GM21737 (cell line): Measurements from ENCODE around the gene LGALS8.
"Not testable (repeated sequence)": the region's sequence is repeated elsewhere in the genome, so short reads cannot be mapped to it uniquely, and the experiment has no call there.

Experiments
- ATAC-seq: cut with Tn5 transposase; IDR thresholded peaks from one replicate; pipeline ENCODE4 v1.9.1; 2021; ENCODE audit warnings: mild to moderate bottlenecking, moderate library complexity; ENCODE audit not compliant: unreplicated experiment

Gene LGALS8

DNA sequence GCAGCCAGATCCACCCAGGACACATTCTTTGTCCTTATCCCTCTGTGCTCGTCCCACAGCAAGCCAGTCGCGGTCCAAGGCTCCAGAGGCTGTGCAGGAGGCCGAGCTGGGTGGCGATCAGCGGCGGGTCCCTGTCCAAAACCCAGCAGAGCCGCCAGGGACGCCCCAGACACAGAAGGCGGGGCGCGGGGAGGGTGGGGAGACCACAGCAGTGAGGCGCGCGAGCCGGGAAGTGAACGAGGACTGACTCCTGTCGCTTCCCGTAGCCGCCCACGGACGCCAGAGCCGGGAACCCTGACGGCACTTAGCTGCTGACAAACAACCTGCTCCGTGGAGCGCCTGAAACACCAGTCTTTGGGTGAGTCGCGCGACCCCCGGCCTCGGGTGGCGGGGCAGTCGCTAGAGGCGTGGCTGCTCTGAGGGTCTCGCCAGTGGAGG, at the start of gene LGALS8:
Gene LGALS8 (plus strand): TSS at position 279 of the 438 bp plus-strand sequence. CDS start 2,089 bp downstream, outside the sequence.
- peak; percentile 69 for ATAC-seq

DNA sequence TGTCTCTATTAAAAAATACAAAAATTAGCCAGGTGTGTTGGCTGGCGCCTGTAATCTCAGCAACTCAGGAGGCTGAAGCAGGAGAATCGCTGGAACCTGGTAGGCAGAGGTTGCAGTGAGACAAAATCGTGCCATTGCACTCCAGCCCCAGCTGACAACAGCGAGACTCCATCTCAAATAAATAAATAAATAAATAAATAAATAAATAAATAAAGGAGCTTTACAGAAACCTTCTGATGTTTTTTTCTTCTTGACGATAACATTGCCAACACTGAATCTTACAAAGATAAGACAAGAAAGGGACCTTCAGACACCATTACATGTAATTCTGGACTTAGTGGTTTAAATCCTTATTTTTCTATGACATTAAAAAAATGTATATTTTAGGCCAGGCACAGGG, 47.8 kb upstream of the LGALS8 start:
- no peak for ATAC-seq

GRCh38 chr1:236480758-236481436, 42.9 kb upstream of the LGALS8 start:
- ATAC-seq, result no peak

DNA sequence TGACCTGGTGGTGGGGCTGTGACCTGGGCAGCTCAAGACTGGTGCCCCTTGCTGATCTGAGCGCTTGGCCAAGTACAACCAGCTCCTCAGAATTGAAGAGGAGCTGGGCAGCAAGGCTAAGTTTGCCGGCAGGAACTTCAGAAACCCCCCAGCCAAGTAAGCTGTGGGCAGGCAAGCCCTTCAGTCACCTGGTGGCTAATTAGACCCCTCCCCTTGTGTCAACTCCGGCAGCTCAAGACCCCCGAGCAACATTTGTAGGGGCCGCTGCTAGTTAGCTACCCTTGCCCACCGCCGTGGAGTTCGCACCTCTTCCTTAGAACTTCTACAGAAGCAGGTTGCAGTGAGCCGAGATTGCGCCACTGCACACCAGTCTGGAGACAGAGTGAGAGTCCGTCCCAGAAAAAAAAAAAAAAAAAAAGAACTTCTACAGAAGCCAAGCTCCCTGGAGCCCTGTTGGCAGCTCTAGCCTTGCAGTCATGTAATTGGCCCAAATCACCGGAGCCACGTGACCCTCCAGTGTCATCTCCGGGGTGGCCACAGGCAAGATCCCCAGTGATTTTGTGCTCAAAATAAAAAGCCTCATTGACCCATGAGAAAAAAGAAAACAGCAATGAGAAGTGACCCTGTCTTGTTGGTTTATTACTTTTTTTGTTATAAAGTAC, 39.3 kb upstream of the LGALS8 start:
- no peak for ATAC-seq

DNA sequence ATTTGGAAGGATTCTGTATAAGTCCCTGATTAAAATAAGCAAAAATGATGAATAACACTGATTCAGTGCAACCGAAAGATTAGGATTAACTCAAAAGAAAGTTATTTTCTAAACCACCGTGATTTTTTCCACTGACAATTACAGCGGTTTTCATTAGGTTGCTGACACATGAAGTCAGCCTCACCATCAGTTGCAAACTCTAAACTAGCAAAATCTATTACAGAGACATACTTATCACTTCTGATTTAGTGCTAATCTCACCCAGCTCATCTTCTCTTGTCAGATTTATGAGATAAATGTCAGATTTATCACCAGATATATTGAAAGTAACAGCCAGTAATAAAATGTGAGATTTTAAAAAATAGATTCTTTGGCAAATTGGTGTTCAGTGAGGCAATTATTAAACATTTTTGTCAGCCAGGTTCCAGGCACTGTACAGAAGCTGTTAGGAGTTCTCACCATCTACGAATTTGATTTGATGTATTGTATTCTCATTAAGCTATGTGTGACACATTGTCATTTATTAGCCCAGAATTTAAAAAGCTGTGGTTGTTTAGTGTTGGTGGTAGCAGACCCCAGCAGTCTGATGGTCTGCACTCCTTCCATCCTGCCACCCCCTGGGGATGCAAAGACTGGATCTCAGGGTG, 37.3 kb upstream of the LGALS8 start:
- no peak for ATAC-seq

DNA sequence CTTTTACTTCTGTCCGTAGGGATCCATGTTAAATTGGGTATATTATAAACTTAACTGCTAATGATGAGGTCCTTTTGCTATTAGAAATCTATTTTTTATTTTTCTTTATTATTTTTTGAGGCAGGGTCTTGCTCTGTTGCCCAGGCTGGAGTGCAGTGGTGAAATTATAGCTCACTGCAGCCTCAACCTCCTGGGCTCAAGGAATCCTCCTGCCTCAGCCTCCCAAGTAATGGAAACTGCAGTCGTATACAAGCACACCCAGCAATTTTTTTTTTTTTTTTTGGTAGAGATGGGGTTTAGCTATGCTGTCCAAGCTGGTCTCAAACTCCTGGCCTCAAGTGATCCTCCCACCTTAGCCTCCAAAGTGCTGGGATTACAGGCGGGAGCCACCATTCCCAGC, 34.6 kb upstream of the LGALS8 start:
- ATAC-seq, result not testable (repeated sequence)

DNA sequence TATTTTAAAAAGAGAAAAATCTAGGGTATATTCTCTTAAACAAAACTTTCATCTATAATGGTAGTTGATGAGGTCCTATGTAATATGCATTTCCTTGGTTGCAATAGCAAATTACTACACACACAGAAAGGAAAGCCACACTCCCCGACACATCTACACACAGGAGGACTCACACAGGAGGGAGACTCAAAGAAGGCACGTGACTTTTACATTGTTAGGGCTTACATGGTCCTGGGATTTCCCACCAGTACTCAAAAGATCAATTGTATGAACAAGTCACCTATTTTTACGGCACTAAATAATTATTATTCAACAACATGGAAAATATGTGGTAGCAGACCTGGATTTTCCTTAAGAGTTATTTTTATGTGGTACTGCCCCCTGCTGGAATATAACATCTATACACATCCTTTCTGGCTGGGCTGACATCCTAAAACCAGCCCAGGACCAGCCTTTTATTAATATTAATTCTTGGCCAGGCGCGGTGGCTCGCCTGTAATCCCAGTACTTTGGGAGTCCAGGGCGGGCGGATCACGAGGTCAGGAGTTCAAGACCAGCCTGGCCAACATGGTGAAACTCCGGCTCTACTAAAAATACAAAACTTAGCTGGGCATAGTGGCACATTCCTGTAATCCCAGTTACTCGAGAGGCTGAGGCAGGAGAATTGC, 33.9 kb upstream of the LGALS8 start:
- no peak for ATAC-seq

DNA sequence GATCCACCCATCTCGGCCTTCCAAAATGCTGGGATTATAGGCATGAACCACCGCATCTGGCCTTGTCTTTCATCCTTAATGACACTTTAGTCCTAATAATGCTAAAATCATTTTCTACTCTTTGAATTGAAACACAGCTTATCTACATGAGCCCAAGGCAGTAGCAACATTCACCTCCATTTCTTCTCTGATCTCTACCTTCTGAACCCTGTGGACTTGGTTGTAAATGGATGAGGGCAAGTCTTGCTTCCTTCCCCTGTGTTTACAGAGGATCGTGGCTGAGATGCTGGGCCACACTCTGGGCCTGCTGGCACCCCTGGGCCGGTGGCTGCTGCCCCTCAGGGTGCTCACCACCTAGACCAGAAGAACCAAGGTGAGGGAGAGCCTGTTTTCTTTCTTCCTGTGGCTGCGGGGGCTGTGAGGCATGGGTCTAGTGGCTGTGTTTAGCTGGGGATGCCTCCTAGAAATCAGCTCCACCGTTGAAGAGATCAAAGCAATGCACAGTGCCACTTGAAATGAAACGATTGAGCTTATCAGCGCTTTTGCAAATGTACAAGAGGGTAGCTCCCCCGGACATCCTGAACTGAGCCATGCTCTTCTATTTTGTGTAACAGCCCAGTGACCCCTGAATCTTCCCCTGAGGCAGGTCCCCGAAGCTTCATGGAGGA, 32.2 kb upstream of the LGALS8 start:
- no peak for ATAC-seq

DNA sequence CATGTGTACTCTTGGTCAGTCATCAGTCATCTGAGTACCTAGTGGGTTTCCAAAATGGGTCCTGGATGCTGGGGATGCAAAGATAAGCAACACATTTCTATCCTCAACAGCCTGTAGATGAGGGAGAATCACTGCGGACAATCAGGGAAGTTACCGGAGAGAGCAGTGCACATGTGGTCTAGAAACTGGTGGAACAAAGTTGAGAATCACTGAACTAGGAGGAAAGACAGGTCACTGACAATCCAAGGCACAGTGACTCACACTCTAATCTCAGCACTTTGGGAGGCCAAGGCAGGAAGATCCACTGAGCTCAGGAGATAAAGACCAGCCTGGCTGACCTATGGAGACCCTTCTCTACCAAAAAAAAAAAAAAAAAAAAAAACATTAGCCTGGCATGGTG, 31.4 kb upstream of the LGALS8 start:
- ATAC-seq, result no peak

- ATAC-seq, result no peak
Observed at GRCh38 chr1:236494082-236494481, 29.7 kb upstream of the LGALS8 start.

DNA sequence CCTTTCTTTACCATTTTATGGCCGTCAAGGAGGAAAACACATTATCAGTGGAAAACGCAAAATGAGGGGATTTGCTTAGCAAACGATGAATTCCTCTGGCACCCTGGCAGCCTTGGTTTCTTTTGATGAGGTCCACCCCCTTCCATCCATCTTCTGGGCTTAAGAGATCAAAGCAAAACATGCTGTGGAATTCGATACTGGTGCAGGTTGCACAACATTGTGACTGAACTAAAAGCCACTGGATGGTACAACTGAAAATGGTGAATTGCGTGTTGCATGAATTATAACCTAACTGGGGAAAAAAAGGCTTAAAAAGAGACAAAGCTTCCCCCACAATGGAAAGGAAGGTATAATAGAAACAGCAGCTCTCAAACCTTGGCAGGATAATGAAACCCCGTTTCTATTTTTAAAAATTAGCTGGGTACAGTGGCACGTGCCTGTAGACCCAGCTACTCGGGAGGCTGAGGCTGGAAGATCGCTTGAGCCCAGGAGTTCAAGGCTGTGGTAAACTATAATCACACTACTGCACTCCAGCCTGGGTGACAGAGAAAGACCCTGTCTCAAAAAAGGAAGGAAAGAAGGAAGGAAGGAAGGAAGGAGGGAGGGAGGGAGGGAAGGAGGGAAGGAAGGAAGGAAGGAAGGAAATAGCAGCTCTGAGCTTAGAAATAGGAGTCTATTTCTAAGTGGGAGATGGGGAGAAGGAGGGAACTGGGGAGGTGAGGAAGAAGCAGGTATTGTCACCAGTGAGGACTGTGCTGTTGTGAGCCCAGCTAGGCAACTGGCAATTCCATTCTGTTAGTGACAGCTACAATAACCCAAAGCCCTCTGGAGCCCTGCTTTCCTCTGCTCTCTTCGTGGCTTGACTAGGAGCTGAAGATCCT, 29.0 kb upstream of the LGALS8 start:
- ATAC-seq, result no peak

DNA sequence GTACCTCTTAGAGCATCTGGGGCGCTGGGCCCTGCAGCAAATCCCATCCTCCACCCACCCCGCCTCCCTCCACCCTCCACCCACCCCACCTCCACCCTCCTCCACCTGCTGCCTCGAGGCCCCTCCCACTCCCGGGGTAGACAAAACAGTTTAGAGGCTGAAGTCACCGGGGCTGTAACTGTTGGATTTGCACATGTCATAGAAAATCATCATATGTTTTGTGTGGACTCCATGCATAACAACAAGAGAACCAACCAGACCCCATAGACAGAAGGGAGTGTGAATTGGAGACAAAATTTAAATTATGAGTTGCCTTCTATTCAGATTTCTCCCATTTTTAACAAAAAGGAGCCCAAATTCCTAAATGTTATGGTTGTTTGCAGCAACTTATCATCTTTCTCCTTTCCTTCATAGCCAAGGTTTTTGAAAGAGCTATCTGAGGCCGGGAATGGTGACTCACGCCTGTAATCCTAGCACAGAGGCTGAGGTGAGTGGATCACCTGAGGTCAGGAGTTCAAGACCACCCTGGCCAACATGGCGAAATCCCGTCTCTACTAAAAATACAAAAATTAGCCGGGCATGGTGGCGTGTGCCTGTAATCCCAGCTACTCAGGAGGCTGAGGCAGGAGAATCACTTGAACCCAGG, 28.2 kb upstream of the LGALS8 start:
- no peak for ATAC-seq

- ATAC-seq, result no peak
Observed at GRCh38 chr1:236497908-236498307, 25.9 kb upstream of the LGALS8 start.

GRCh38 chr1:236501093-236501492, 22.7 kb upstream of the LGALS8 start:
- ATAC-seq, result no peak

DNA sequence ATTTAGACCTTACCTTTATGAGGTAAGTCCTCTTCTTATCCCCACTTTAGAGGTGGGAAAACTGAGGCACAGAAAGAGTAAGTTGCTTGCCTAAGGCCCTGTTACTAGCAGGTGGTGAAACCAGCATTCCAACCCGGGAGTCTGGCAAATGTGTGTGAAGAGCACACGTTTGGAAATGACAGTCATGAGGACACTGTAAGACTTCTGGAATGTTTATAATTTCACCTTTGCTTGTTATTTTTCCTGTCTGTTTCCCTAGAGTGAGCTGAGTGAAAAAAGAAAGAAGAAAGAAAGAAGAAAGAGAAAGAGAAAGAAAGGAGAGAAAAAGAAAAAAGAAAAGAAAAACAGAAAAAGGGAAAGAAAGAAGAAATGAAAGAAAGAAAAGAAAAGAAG, 21.2 kb upstream of the LGALS8 start:
- no peak for ATAC-seq

DNA sequence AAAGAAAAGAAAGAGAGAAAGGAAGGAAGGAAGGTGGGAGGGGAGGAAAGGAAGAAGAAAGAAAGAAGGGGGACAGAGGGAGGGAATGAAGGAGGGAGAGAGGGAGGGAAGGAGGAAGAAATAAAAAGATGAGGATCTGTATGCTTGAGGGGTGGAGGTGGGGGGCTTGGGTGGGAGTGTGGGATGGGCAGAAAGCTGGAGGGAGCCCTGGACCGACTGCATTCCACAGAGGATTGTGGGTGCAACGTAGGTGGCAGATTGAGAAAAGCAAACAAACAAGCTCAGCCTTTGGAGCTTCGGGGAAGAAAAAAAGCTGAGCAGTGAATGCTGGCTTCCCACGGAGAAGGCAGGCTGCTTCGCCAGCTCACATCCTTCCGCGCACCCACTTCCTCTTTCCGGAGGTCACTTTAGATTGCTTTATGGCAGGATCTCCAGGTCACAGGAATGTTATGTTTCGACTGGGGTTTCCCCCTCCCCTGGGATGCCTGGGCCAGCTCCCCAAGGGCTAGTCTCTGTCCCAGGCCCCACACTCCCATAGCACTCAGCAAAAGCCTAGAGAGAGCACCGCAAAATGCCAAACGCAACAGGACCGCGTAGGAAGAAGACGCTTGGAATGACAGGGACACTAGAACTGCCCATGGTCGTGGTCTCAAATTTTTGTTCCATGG, 20.7 kb upstream of the LGALS8 start:
- no peak for ATAC-seq

GRCh38 chr1:236504338-236504737, 19.4 kb upstream of the LGALS8 start:
- ATAC-seq, result not testable (repeated sequence)

DNA sequence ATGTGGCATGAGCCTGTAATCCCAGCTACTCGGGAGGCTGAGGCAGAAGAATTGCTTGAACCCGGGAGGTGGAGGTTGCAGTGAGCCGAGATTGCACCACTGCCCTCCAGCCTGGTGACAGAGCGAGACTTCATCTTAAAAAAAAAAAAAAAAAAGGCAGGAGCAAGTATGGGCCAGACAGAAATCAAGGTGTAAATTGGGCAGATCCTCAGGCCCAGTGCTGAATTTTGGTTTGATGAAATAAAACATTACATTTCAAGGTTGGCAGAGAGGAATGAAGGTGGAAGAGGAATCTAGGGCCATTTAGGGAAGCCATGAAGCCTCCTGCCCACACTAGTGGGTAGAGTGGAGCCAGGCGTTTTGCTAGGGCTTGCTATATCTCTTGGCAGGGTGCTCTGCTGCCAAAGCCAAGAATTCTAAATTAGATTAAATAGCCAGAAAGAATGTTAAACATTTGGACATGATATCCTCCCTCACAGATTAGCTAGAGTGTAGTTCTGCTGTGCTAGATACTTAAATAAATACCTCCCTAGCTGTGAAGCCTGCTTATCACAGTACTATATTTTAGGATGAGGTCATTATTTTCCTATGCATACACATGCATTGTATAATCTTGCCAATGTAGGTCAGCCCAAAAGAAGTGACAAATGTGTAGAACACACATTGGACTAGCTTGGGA, 16.6 kb upstream of the LGALS8 start:
- no peak for ATAC-seq
